Activated naive CD8-positive, alpha-beta T cell (primary cell): ENCODE measurements around the gene WFS1.

Experiments
- H3K27ac Mint-ChIP-seq: one replicate; pipeline ENCODE4 v1.8.0; 2021; ENCODE audit warnings: mixed read lengths
- H3K27me3 Mint-ChIP-seq: one replicate; pipeline ENCODE4 v1.8.0; 2021; ENCODE audit warnings: mixed read lengths
- H3K36me3 Mint-ChIP-seq: one replicate; pipeline ENCODE4 v1.8.0; 2021; ENCODE audit warnings: mixed read lengths
- H3K4me1 Mint-ChIP-seq: one replicate; pipeline ENCODE4 v1.8.0; 2021; ENCODE audit warnings: low read depth, mixed read lengths
- H3K4me3 Mint-ChIP-seq: one replicate; pipeline ENCODE4 v1.8.0; 2021; ENCODE audit warnings: mild to moderate bottlenecking, mixed read lengths
- H3K9me3 Mint-ChIP-seq: one replicate; pipeline ENCODE4 v1.8.0; 2021; ENCODE audit warnings: low read depth, mixed read lengths

WFS1 gene

GRCh38 chr4:6292376-6293096 lies 22.9 kb downstream of the WFS1 start:
- Mint-ChIP-seq H3K4me3 (no peak overlapping the region), H3K27me3 (no peaks in the 10 kb centered on the region), H3K27ac (no peak overlapping the region), H3K36me3 (peaks cover 3% of the 10 kb centered on the region), H3K4me1 (no peaks in the 10 kb centered on the region), H3K9me3 (no peaks in the 10 kb centered on the region)

- H3K4me3 Mint-ChIP-seq = no peak overlapping the region
- H3K27ac Mint-ChIP-seq = no peak overlapping the region
- H3K27me3 Mint-ChIP-seq = no peaks in the 10 kb centered on the region
- H3K4me1 Mint-ChIP-seq = no peaks in the 10 kb centered on the region
- peaks cover 3% of the 10 kb centered on the region for H3K36me3 Mint-ChIP-seq
- no peaks in the 10 kb centered on the region for H3K9me3 Mint-ChIP-seq
Measured at GRCh38 chr4:6293097-6293445, 23.4 kb downstream of the WFS1 start.

GRCh38 chr4:6293661-6294060 lies 24.0 kb downstream of the WFS1 start:
- H3K36me3 Mint-ChIP-seq = peaks cover under 1% of the 10 kb centered on the region
- no peak overlapping the region for H3K4me3 Mint-ChIP-seq
- H3K27me3 Mint-ChIP-seq = no peaks in the 10 kb centered on the region
- H3K9me3 Mint-ChIP-seq = no peaks in the 10 kb centered on the region
- no peaks in the 10 kb centered on the region for H3K4me1 Mint-ChIP-seq
- no peak overlapping the region for H3K27ac Mint-ChIP-seq

GRCh38 chr4:6294705-6295421 lies 25.2 kb downstream of the WFS1 start:
- no peak overlapping the region for H3K27ac Mint-ChIP-seq
- H3K27me3 Mint-ChIP-seq = no peaks in the 10 kb centered on the region
- no peak overlapping the region for H3K4me3 Mint-ChIP-seq
- H3K36me3 Mint-ChIP-seq = no peaks in the 10 kb centered on the region
- no peaks in the 10 kb centered on the region for H3K9me3 Mint-ChIP-seq
- H3K4me1 Mint-ChIP-seq = no peaks in the 10 kb centered on the region

GRCh38 chr4:6295495-6295894 lies 25.8 kb downstream of the WFS1 start:
- no peaks in the 10 kb centered on the region for H3K9me3 Mint-ChIP-seq
- no peak overlapping the region for H3K27ac Mint-ChIP-seq
- H3K36me3 Mint-ChIP-seq = no peaks in the 10 kb centered on the region
- H3K27me3 Mint-ChIP-seq = no peaks in the 10 kb centered on the region
- no peak overlapping the region for H3K4me3 Mint-ChIP-seq
- H3K4me1 Mint-ChIP-seq = no peaks in the 10 kb centered on the region

- H3K27ac Mint-ChIP-seq = no peak overlapping the region
- peaks cover 2% of the 10 kb centered on the region for H3K36me3 Mint-ChIP-seq
Measured at GRCh38 chr4:6296026-6296425, 26.4 kb downstream of the WFS1 start.

GRCh38 chr4:6297266-6297815 lies 27.7 kb downstream of the WFS1 start:
- Mint-ChIP-seq H3K9me3 (no peaks in the 10 kb centered on the region), H3K4me1 (no peaks in the 10 kb centered on the region), H3K27ac (no peak overlapping the region), H3K4me3 (no peak overlapping the region), H3K27me3 (no peaks in the 10 kb centered on the region), H3K36me3 (peaks cover 4% of the 10 kb centered on the region)

More at GRCh38 chr4:6296026-6296425, 26.4 kb downstream of the WFS1 start:
- H3K9me3 Mint-ChIP-seq = no peaks in the 10 kb centered on the region
- H3K27me3 Mint-ChIP-seq = no peaks in the 10 kb centered on the region
- no peaks in the 10 kb centered on the region for H3K4me1 Mint-ChIP-seq
- no peak overlapping the region for H3K4me3 Mint-ChIP-seq

GRCh38 chr4:6298035-6298434 lies 28.4 kb downstream of the WFS1 start:
- H3K4me3 Mint-ChIP-seq = no peak overlapping the region
- no peaks in the 10 kb centered on the region for H3K27me3 Mint-ChIP-seq
- no peaks in the 10 kb centered on the region for H3K9me3 Mint-ChIP-seq
- no peak overlapping the region for H3K27ac Mint-ChIP-seq
- H3K4me1 Mint-ChIP-seq = no peaks in the 10 kb centered on the region
- peaks cover 7% of the 10 kb centered on the region for H3K36me3 Mint-ChIP-seq

- Mint-ChIP-seq H3K4me1 (no peaks in the 10 kb centered on the region), H3K36me3 (peaks cover 7% of the 10 kb centered on the region), H3K27ac (no peak overlapping the region), H3K27me3 (no peaks in the 10 kb centered on the region), H3K9me3 (no peaks in the 10 kb centered on the region), H3K4me3 (no peak overlapping the region)
Measured at GRCh38 chr4:6298852-6299251, 29.2 kb downstream of the WFS1 start.

- Mint-ChIP-seq H3K36me3 (peaks cover 7% of the 10 kb centered on the region), H3K4me1 (no peaks in the 10 kb centered on the region), H3K4me3 (no peak overlapping the region), H3K9me3 (no peaks in the 10 kb centered on the region), H3K27me3 (no peaks in the 10 kb centered on the region), H3K27ac (no peak overlapping the region)
Measured at GRCh38 chr4:6299875-6300274, 30.2 kb downstream of the WFS1 start.

- Mint-ChIP-seq H3K4me1 (no peaks in the 10 kb centered on the region), H3K4me3 (no peak overlapping the region), H3K36me3 (peaks cover 7% of the 10 kb centered on the region), H3K9me3 (no peaks in the 10 kb centered on the region), H3K27ac (no peak overlapping the region), H3K27me3 (no peaks in the 10 kb centered on the region)
Measured at GRCh38 chr4:6300359-6300758, 30.7 kb downstream of the WFS1 start.

- no peaks in the 10 kb centered on the region for H3K27me3 Mint-ChIP-seq
- no peak overlapping the region for H3K4me3 Mint-ChIP-seq
- H3K4me1 Mint-ChIP-seq = no peaks in the 10 kb centered on the region
- no peaks in the 10 kb centered on the region for H3K9me3 Mint-ChIP-seq
- peaks cover 7% of the 10 kb centered on the region for H3K36me3 Mint-ChIP-seq
- H3K27ac Mint-ChIP-seq = no peak overlapping the region
Measured at GRCh38 chr4:6301051-6301731, 31.5 kb downstream of the WFS1 start.

- Mint-ChIP-seq H3K36me3 (peaks cover 7% of the 10 kb centered on the region), H3K27me3 (peaks cover 3% of the 10 kb centered on the region), H3K9me3 (no peaks in the 10 kb centered on the region), H3K4me1 (no peaks in the 10 kb centered on the region), H3K27ac (no peak overlapping the region), H3K4me3 (no peak overlapping the region)
Measured at GRCh38 chr4:6301732-6302442, 32.2 kb downstream of the WFS1 start.

GRCh38 chr4:6302869-6303268 lies 33.2 kb downstream of the WFS1 start:
- Mint-ChIP-seq H3K27me3 (peaks cover 3% of the 10 kb centered on the region), H3K27ac (no peak overlapping the region), H3K9me3 (no peaks in the 10 kb centered on the region), H3K36me3 (peaks cover 7% of the 10 kb centered on the region), H3K4me3 (no peak overlapping the region), H3K4me1 (no peaks in the 10 kb centered on the region)

- peaks cover 7% of the 10 kb centered on the region for H3K36me3 Mint-ChIP-seq
- peaks cover 9% of the 10 kb centered on the region for H3K27me3 Mint-ChIP-seq
- H3K9me3 Mint-ChIP-seq = no peaks in the 10 kb centered on the region
- H3K27ac Mint-ChIP-seq = no peak overlapping the region
- no peak overlapping the region for H3K4me3 Mint-ChIP-seq
- peaks cover 4% of the 10 kb centered on the region for H3K4me1 Mint-ChIP-seq
Measured at GRCh38 chr4:6303943-6304342, 34.3 kb downstream of the WFS1 start.
